HCT116 (cell line): ENCODE results near the gene LCN2.

ENCODE experiments used
- FOSL1 ChIP-seq: IDR thresholded peaks from 2 replicates; pipeline ENCODE4 v1.6.1; 2012; ENCODE audit warnings: low read depth
- POLR2A ChIP-seq: IDR thresholded peaks from 2 replicates; pipeline ENCODE4 v1.7.0; 2011; ENCODE audit warnings: borderline replicate concordance; ENCODE audit not compliant: insufficient read depth, insufficient read length; ENCODE audit errors: extremely low read depth
- SIN3A ChIP-seq: IDR thresholded peaks from 2 replicates; pipeline ENCODE4 v1.6.1; 2012; ENCODE audit warnings: low read depth
- SP1 ChIP-seq: IDR thresholded peaks from 2 replicates; pipeline ENCODE4 v1.6.1; 2012; ENCODE audit warnings: low read depth
- TF ChIP-seq, protein P1 (sequence below), 3 experiments: fragments of 200-600 bp in 1 of 3; sonication (generic) in 1 of 3; IDR thresholded peaks in 2 of 3; conservative IDR thresholded peaks in 1 of 3; 2 replicates each; pipeline ENCODE4 v1.5.1; 2012 to 2017; ENCODE audit warnings: low read depth in 2 of 3, low read length in 2 of 3, antibody characterized with exemption in 1 of 3, borderline replicate concordance in 1 of 3, control low read depth in 1 of 3, mild to moderate bottlenecking in 1 of 3, mixed read lengths in 1 of 3, mixed run types in 1 of 3, moderate library complexity in 1 of 3; ENCODE audit not compliant: insufficient read depth in 1 of 3

DNA sequence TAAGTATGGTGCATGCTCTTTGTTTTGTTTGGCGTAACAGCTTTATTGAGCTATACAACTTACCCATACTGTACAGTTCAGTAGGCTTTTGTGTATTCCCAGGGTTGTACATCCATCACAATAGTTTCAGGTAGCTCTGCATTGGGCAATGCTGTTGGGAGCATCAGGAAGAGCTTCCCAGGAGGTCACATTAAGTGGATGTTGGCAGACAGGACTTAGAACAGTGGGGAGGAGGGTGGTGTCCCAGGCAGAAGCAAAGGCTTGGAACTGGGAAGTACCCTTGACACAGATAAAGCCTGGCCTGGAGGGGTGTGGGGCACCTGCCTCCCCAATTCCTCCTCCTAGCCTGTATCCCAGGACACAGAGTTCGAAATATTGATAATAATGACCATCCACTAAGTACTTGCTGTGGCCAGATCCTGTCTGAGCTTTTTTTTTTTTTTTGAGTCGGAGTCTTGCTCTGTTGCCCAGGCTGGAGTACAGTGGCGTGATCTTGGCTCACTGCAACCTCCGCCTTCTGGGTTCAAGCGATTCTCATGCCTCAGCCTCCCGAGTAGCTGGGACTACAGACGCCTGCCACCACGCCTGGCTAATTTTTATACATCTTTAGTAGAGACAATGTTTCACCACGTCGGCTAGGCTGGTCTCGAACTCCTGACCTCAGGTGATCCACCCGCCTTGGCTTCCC is 12.1 kb downstream of the LCN2 start:
- TF ChIP-seq, protein P1, sequence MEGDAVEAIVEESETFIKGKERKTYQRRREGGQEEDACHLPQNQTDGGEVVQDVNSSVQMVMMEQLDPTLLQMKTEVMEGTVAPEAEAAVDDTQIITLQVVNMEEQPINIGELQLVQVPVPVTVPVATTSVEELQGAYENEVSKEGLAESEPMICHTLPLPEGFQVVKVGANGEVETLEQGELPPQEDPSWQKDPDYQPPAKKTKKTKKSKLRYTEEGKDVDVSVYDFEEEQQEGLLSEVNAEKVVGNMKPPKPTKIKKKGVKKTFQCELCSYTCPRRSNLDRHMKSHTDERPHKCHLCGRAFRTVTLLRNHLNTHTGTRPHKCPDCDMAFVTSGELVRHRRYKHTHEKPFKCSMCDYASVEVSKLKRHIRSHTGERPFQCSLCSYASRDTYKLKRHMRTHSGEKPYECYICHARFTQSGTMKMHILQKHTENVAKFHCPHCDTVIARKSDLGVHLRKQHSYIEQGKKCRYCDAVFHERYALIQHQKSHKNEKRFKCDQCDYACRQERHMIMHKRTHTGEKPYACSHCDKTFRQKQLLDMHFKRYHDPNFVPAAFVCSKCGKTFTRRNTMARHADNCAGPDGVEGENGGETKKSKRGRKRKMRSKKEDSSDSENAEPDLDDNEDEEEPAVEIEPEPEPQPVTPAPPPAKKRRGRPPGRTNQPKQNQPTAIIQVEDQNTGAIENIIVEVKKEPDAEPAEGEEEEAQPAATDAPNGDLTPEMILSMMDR (IDR thresholded peaks at IDR 0.05 in 2 of 3, conservative IDR thresholded peaks at IDR 0.05 in 1 of 3; ENCODE audit: borderline replicate concordance in 1 of 3, insufficient read depth in 1 of 3, low read depth in 2 of 3, low read length in 2 of 3): no peak
- TF ChIP-seq POLR2A (no peak), SP1 (no peak), SIN3A (no peak), FOSL1 (no peak)
